Urothelium cell line (cell line): Measurements from ENCODE around the gene TMEM100.
"Not testable (repeated sequence)": the region's sequence is repeated elsewhere in the genome, so short reads cannot be mapped to it uniquely, and the experiment has no call there.

ENCODE experiments used
- DNase-seq: peaks from one replicate; pipeline ENCODE4 v3.0.0; 2011; ENCODE audit warnings: low spot score, mixed read lengths
- FAIRE-seq: peaks from 2 replicates; lab custom pipeline; 2011; peaks lifted over from hg19 to GRCh38; lab: Jason Lieb, UNC

The TMEM100 gene

GRCh38 chr17:55690105-55690508 is 32.6 kb downstream of the TMEM100 start:
- FAIRE-seq: no peak
- no peak for DNase-seq

- no peak for FAIRE-seq
Measured at GRCh38 chr17:55689672-55690071, 33.0 kb downstream of the TMEM100 start.

GRCh38 chr17:55688057-55688456 is 34.6 kb downstream of the TMEM100 start:
- FAIRE-seq: no peak
- DNase-seq: no peak

More at GRCh38 chr17:55689672-55690071, 33.0 kb downstream of the TMEM100 start:
- no peak for DNase-seq

- FAIRE-seq (no peak), DNase-seq (no peak)
Measured at GRCh38 chr17:55687037-55687436, 35.6 kb downstream of the TMEM100 start.

- FAIRE-seq: no peak
- DNase-seq: no peak
Measured at GRCh38 chr17:55683550-55684315, 38.9 kb downstream of the TMEM100 start.

- no peak for FAIRE-seq
Measured at GRCh38 chr17:55681342-55681700, 41.3 kb downstream of the TMEM100 start.

GRCh38 chr17:55680686-55681341 is 41.9 kb downstream of the TMEM100 start:
- DNase-seq (no peak), FAIRE-seq (no peak)

More at GRCh38 chr17:55681342-55681700, 41.3 kb downstream of the TMEM100 start:
- DNase-seq: no peak

- no peak for DNase-seq
- FAIRE-seq: no peak
Measured at GRCh38 chr17:55677446-55677845, 45.2 kb downstream of the TMEM100 start.

- no peak for FAIRE-seq
- no peak for DNase-seq
Measured at GRCh38 chr17:55676274-55676673, 46.4 kb downstream of the TMEM100 start.

- no peak for DNase-seq
- FAIRE-seq: no peak
Measured at GRCh38 chr17:55673743-55674506, 48.7 kb downstream of the TMEM100 start.

- FAIRE-seq (no peak), DNase-seq (no peak)
Measured at GRCh38 chr17:55672585-55673501, 49.8 kb downstream of the TMEM100 start.

- not testable (repeated sequence) for FAIRE-seq, DNase-seq
Measured at GRCh38 chr17:55672010-55672409, 50.7 kb downstream of the TMEM100 start.
